Loucy (cell line): ENCODE measurements around the gene ADARB2.

Experiments used
- EZH2phosphoT487 ChIP-seq: fragments of 200-600 bp; IDR thresholded peaks from 2 replicates; pipeline ENCODE4 v1.6.1; 2018; ENCODE audit warnings: antibody characterized with exemption, mild to moderate bottlenecking, moderate library complexity, borderline replicate concordance
- TF ChIP-seq, protein P1 (sequence below): fragments of 200-600 bp; sonication (generic); conservative IDR thresholded peaks from 2 replicates; pipeline ENCODE4 v1.5.1; 2014; ENCODE audit warnings: mild to moderate bottlenecking, antibody characterized with exemption, low read length

- TF ChIP-seq, protein P1, sequence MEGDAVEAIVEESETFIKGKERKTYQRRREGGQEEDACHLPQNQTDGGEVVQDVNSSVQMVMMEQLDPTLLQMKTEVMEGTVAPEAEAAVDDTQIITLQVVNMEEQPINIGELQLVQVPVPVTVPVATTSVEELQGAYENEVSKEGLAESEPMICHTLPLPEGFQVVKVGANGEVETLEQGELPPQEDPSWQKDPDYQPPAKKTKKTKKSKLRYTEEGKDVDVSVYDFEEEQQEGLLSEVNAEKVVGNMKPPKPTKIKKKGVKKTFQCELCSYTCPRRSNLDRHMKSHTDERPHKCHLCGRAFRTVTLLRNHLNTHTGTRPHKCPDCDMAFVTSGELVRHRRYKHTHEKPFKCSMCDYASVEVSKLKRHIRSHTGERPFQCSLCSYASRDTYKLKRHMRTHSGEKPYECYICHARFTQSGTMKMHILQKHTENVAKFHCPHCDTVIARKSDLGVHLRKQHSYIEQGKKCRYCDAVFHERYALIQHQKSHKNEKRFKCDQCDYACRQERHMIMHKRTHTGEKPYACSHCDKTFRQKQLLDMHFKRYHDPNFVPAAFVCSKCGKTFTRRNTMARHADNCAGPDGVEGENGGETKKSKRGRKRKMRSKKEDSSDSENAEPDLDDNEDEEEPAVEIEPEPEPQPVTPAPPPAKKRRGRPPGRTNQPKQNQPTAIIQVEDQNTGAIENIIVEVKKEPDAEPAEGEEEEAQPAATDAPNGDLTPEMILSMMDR: no peak
- no peak for TF ChIP-seq EZH2phosphoT487
These were observed 248.3 kb downstream of the ADARB2 start for GRCh38 chr10:1488970-1489548.
